Mesenchymal stem cell (in vitro differentiated cells and primary cell): ENCODE measurements around the gene SCYGR7.

Experiments used
- DNase-seq: peaks from one replicate; pipeline ENCODE4 v3.0.0-alpha.2; 2013
- H2AFZ ChIP-seq: one replicate; pipeline ENCODE4 v1.6.1; 2013; ENCODE audit warnings: low read depth, mild to moderate bottlenecking, control low read depth, inconsistent platforms, low read length, moderate library complexity
- H2AK5ac ChIP-seq: 2 replicates; pipeline ENCODE4 v1.6.1; 2013; ENCODE audit warnings: low read length, moderate library complexity, mild to moderate bottlenecking, inconsistent platforms; ENCODE audit not compliant: severe bottlenecking
- H2BK120ac ChIP-seq: one replicate; pipeline ENCODE4 v1.6.1; 2013; ENCODE audit warnings: low read depth, mild to moderate bottlenecking, inconsistent platforms, low read length, moderate library complexity
- H2BK12ac ChIP-seq, 2 experiments: one replicate each; pipeline ENCODE4 v1.6.1; 2013; ENCODE audit warnings: inconsistent platforms in 2 of 2, low read length in 2 of 2, mild to moderate bottlenecking in 2 of 2, moderate library complexity in 2 of 2, control low read depth in 1 of 2
- H2BK15ac ChIP-seq: one replicate; pipeline ENCODE4 v1.6.1; 2013; ENCODE audit warnings: mild to moderate bottlenecking, low read depth, inconsistent platforms; ENCODE audit not compliant: poor library complexity, severe bottlenecking
- H2BK5ac ChIP-seq: 2 replicates; pipeline ENCODE4 v1.6.1; 2013; ENCODE audit warnings: low read depth, mild to moderate bottlenecking, low read length, control low read depth, inconsistent platforms; ENCODE audit not compliant: poor library complexity, severe bottlenecking
- H3K14ac ChIP-seq, 2 experiments: one replicate each; pipeline ENCODE4 v1.6.1; 2013; ENCODE audit warnings: inconsistent platforms in 2 of 2, low read length in 2 of 2, control low read depth in 1 of 2, mild to moderate bottlenecking in 1 of 2, moderate library complexity in 1 of 2
- H3K18ac ChIP-seq, 2 experiments: one replicate each; pipeline ENCODE4 v1.6.1; 2013; ENCODE audit warnings: inconsistent platforms in 2 of 2, low read length in 2 of 2, control low read depth in 1 of 2, low read depth in 1 of 2, mild to moderate bottlenecking in 1 of 2
- H3K23ac ChIP-seq, 2 experiments: one replicate each; pipeline ENCODE4 v1.6.1; 2013; ENCODE audit warnings: inconsistent platforms in 2 of 2, low read length in 2 of 2, mild to moderate bottlenecking in 2 of 2, moderate library complexity in 2 of 2, control low read depth in 1 of 2
- H3K27ac ChIP-seq: 2 replicates; pipeline ENCODE4 v1.5.1; 2013; ENCODE audit warnings: mild to moderate bottlenecking, moderate library complexity, low read length, control low read depth, inconsistent platforms; ENCODE audit not compliant: poor library complexity, severe bottlenecking
- H3K27me3 ChIP-seq, 2 experiments: 2 replicates each; pipeline versions ENCODE4 v1.6.1 to v1.7.0; 2013; ENCODE audit warnings: low read length in 2 of 2, mild to moderate bottlenecking in 2 of 2, moderate library complexity in 2 of 2, control low read depth in 1 of 2, inconsistent platforms in 1 of 2; ENCODE audit not compliant: control insufficient read depth in 1 of 2, insufficient read depth in 1 of 2
- H3K36me3 ChIP-seq, 2 experiments: 2 replicates each; pipeline versions ENCODE4 v1.6.1 to v1.7.0; 2013; ENCODE audit warnings: low read length in 2 of 2, control low read depth in 1 of 2, inconsistent platforms in 1 of 2, low read depth in 1 of 2, mild to moderate bottlenecking in 1 of 2; ENCODE audit not compliant: insufficient read depth in 2 of 2, control insufficient read depth in 1 of 2
- H3K4ac ChIP-seq, 2 experiments: one replicate each; pipeline ENCODE4 v1.6.1; 2013; ENCODE audit warnings: inconsistent platforms in 2 of 2, low read length in 2 of 2, mild to moderate bottlenecking in 2 of 2, moderate library complexity in 2 of 2, control low read depth in 1 of 2, low read depth in 1 of 2
- H3K4me1 ChIP-seq: 2 replicates; pipeline ENCODE4 v1.6.1; 2013; ENCODE audit warnings: low read depth, low read length, control low read depth; ENCODE audit not compliant: control insufficient read depth, insufficient read depth
- H3K4me2 ChIP-seq: 2 replicates; pipeline ENCODE4 v1.6.1; 2013; ENCODE audit warnings: low read length, mild to moderate bottlenecking, inconsistent platforms; ENCODE audit not compliant: poor library complexity, severe bottlenecking
- H3K4me3 ChIP-seq, 2 experiments: 2 replicates each; pipeline versions ENCODE4 v1.5.1 to v1.7.0; 2013; ENCODE audit warnings: low read length in 2 of 2, mild to moderate bottlenecking in 2 of 2, control low read depth in 1 of 2, low read depth in 1 of 2; ENCODE audit not compliant: insufficient read depth in 1 of 2
- H3K79me1 ChIP-seq: replicated peaks from 2 replicates; pipeline ENCODE4 v1.6.1; 2013; ENCODE audit warnings: mild to moderate bottlenecking, control low read depth, low read length, inconsistent platforms; ENCODE audit not compliant: poor library complexity, severe bottlenecking
- H3K9ac ChIP-seq: 2 replicates; pipeline ENCODE4 v1.7.0; 2013; ENCODE audit warnings: mild to moderate bottlenecking, low read length, moderate library complexity
- H3K9me3 ChIP-seq: 2 replicates; pipeline ENCODE4 v1.7.0; 2013; ENCODE audit warnings: mild to moderate bottlenecking, low read length; ENCODE audit not compliant: control insufficient read depth
- H4K8ac ChIP-seq: one replicate; pipeline ENCODE4 v1.6.1; 2013; ENCODE audit warnings: inconsistent platforms, mild to moderate bottlenecking, low read length, moderate library complexity
- H4K91ac ChIP-seq: one replicate; pipeline ENCODE4 v1.6.1; 2013; ENCODE audit warnings: mild to moderate bottlenecking, low read length, inconsistent platforms
- WGBS: methylation state at CpG from one replicate; pipeline ENCODE4 v1.1.7; 2013; ENCODE audit warnings: mixed read lengths; 5-methylcytosine and 5-hydroxymethylcytosine counted together

The SCYGR7 gene

DNA sequence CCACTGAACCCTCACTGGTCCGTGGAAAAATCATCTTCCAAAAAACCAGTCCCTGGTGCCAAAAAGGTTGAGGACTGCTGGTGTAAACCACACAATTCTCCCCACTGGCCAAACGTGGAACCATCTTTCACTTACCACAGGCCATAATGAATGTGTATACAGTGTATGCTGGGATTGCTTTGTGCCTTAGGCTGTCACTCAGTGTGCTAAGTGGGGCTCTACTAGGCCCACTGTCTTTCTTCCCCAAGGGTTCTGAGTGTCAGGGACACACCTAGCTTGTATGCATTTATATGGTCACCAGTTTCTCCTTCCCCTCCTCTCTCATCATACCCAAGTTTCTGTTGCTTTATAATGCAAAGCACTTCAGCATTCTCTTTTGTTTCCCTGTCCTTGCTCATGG is 44.8 kb downstream of the SCYGR7 start:
- H3K4me1 ChIP-seq: peaks cover 2% of the 10 kb centered on the region
- H3K79me1 ChIP-seq: no peaks in the 10 kb centered on the region
- no peak overlapping the region for H2BK5ac ChIP-seq
- H2BK15ac ChIP-seq: no peak overlapping the region
- no peak overlapping the region for H3K4me3 ChIP-seq
- no peak overlapping the region for H4K8ac ChIP-seq
- H3K9me3 ChIP-seq: no peaks in the 10 kb centered on the region
- no peaks in the 10 kb centered on the region for H3K36me3 ChIP-seq
- H4K91ac ChIP-seq: no peak overlapping the region
- H2BK12ac ChIP-seq: no peak overlapping the region
- H3K4me2 ChIP-seq: no peak overlapping the region
- no peak overlapping the region for H3K4ac ChIP-seq
- no peak overlapping the region for H3K14ac ChIP-seq
- no peak overlapping the region for H3K9ac ChIP-seq
- WGBS: 100% methylated on average over 1 of the region's 2 CpGs
- H2AK5ac ChIP-seq: no peak overlapping the region
- H3K27ac ChIP-seq: no peak overlapping the region
- H2AFZ ChIP-seq: no peak overlapping the region
- no peak for DNase-seq
- no peak overlapping the region for H3K18ac ChIP-seq
- no peaks in the 10 kb centered on the region for H3K27me3 ChIP-seq
- no peak overlapping the region for H3K23ac ChIP-seq
- H2BK120ac ChIP-seq: no peak overlapping the region

DNA sequence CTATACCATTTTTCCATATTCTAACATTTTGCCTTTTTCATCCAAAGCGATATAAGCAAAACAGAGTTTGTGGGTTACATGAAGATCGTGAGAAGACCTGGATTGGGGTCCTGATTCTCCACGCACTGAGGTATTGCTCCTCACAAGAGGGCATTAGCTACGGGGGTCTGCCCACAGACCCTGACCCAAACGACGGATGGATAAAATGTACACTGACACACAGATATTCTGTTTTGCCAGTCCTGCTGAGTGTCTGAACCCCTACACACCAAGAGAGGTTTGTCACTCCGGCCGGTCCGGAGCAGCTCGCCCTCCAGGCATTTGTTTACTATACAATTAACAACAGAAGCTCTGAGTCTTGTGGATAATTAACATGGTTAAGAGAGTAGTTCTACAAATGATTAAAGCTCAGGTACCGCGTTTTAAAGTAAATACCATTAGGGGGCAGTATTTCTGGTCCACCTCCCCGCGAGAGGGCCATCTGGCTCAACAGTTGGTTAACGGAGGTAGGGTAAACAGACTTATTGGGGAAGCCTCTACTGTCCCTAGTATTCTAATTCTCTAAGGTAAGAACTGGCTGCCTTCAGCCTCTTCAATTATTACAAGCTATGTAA is 46.0 kb downstream of the SCYGR7 start:
- no peak overlapping the region for H2BK120ac ChIP-seq
- no peak overlapping the region for H3K9ac ChIP-seq
- no peak overlapping the region for H3K4me2 ChIP-seq
- no peaks in the 10 kb centered on the region for H3K27me3 ChIP-seq
- H3K79me1 ChIP-seq: no peaks in the 10 kb centered on the region
- H2BK12ac ChIP-seq: no peak overlapping the region
- WGBS: 64% methylated on average over 11 of the region's 15 CpGs
- H3K23ac ChIP-seq: no peak overlapping the region
- H4K8ac ChIP-seq: no peak overlapping the region
- peaks cover 2% of the 10 kb centered on the region for H3K4me1 ChIP-seq
- no peak overlapping the region for H3K4me3 ChIP-seq
- H2AK5ac ChIP-seq: no peak overlapping the region
- no peak overlapping the region for H2AFZ ChIP-seq
- no peak overlapping the region for H3K18ac ChIP-seq
- DNase-seq: no peak
- H2BK15ac ChIP-seq: no peak overlapping the region
- no peak overlapping the region for H3K14ac ChIP-seq
- no peak overlapping the region for H2BK5ac ChIP-seq
- no peak overlapping the region for H3K27ac ChIP-seq
- no peak overlapping the region for H4K91ac ChIP-seq
- H3K4ac ChIP-seq: no peak overlapping the region
- H3K36me3 ChIP-seq: no peaks in the 10 kb centered on the region
- no peaks in the 10 kb centered on the region for H3K9me3 ChIP-seq

DNA sequence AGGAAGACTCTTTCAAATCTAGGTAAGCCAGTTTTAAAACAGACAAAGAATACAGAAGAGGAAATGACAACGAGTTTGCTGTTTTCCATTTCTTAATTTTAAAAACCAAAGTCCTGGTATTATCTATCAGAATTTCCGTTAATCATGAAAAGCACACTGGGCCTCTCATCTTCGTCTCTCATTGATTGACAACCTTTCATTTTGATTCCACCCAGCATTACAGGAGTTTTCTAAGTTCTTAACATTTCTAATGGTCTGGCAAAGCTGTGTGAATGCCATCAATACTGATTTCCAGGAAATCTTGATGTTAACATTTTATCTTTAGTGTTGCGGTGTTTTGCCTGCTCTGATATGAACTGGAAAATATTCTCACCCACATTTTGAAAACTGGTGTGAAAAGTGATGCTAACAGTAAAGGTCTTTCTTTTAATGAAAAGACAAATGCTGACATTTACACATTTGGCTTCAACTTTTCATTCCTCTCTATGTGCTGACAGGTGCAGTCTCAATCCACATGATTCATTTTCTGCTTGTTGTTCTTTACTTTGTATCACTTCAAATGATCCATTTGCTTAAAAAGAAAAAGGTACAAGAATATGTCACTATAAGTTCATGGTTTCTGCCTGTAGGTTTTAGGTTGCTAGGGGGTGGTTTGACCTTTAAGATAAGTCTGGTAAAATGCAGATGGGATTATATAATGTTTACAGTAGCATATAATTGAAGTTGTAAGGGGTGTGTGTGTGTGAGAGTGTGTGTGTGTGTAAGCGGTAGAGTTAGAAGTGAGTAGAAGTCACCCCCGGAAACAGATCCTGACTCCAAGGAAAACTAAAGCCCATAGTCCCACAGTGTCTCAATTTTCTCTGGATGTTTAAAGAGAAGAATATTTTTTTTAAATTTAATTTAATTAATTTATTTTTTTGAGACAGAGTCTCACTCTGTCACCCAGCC is 47.0 kb downstream of the SCYGR7 start:
- H3K9ac ChIP-seq: no peak overlapping the region
- H3K4ac ChIP-seq: no peak overlapping the region
- no peak overlapping the region for H3K14ac ChIP-seq
- H2BK5ac ChIP-seq: no peak overlapping the region
- H3K4me1 ChIP-seq: peaks cover 2% of the 10 kb centered on the region
- no peaks in the 10 kb centered on the region for H3K9me3 ChIP-seq
- no peak overlapping the region for H3K18ac ChIP-seq
- no peak overlapping the region for H2BK12ac ChIP-seq
- no peaks in the 10 kb centered on the region for H3K36me3 ChIP-seq
- no peak overlapping the region for H2AFZ ChIP-seq
- no peak overlapping the region for H4K8ac ChIP-seq
- H3K4me3 ChIP-seq: no peak overlapping the region
- no peak overlapping the region for H3K23ac ChIP-seq
- no peak overlapping the region for H2BK15ac ChIP-seq
- no peak overlapping the region for H3K4me2 ChIP-seq
- 93% methylated on average over 5 of the region's 6 CpGs for WGBS
- H2AK5ac ChIP-seq: no peak overlapping the region
- H2BK120ac ChIP-seq: no peak overlapping the region
- no peaks in the 10 kb centered on the region for H3K27me3 ChIP-seq
- H3K27ac ChIP-seq: no peak overlapping the region
- no peak for DNase-seq
- H3K79me1 ChIP-seq: no peaks in the 10 kb centered on the region
- no peak overlapping the region for H4K91ac ChIP-seq
